ENCODE results near the gene SASH3. TPM values are rescaled to one million over a fixed set of nuclear protein-coding genes. Genes with fewer than 3 reads are reported as not detected.
A peak's percentile ranks its signal among the peaks of the same experiment; 100 is the strongest.

The SASH3 gene
- total and polyA plus RNA-seq, 8 donors = 0.58 to 12.1 (median 3.5) TPM; not detected in 1

DNA sequence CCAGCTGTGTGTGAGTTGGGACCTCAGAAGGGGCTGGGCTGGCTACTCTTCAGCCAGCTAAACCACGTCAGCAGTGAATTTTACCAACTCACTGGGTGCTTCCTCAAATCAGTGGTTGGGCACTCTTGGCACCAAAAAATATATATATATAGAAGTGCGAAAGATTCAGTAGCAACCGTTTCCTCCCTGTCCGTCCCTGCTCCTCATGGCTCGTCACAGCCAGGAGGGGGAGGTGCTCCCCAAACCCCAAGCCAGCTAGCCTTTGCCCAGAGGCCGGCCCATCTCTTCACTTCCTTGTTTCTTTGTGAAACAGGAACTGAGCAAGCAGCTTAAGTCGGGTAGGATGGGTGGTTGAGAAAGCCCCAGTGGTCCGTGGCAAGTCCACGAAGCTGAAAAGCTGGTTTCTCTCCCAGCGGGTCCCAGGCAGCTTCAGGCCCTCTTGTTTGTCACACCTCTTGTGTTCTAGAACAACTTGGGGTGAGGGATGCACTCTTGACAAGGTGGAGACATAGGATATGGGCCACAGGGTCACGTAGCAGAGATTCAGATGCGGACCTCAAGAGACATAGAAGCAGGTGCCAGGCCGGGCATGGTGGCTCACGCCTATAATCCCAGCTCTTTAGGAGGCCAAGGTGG lies 6.8 kb upstream of the SASH3 start:
- WGBS, 5 donors = 46 to 76% (median 68%) methylated on average over 8 to 14 of the region's 14 CpGs
- no peaks in the 10 kb centered on the region for H3K27me3 ChIP-seq
- H3K4me3 ChIP-seq = no peak overlapping the region
- TF ChIP-seq EP300 (IDR thresholded peaks at IDR 0.05) (no peak), POLR2AphosphoS5 (IDR thresholded peaks at IDR 0.05) (no peak), POLR2A (IDR thresholded peaks at IDR 0.05) (no peak)
- TF ChIP-seq, protein P1, sequence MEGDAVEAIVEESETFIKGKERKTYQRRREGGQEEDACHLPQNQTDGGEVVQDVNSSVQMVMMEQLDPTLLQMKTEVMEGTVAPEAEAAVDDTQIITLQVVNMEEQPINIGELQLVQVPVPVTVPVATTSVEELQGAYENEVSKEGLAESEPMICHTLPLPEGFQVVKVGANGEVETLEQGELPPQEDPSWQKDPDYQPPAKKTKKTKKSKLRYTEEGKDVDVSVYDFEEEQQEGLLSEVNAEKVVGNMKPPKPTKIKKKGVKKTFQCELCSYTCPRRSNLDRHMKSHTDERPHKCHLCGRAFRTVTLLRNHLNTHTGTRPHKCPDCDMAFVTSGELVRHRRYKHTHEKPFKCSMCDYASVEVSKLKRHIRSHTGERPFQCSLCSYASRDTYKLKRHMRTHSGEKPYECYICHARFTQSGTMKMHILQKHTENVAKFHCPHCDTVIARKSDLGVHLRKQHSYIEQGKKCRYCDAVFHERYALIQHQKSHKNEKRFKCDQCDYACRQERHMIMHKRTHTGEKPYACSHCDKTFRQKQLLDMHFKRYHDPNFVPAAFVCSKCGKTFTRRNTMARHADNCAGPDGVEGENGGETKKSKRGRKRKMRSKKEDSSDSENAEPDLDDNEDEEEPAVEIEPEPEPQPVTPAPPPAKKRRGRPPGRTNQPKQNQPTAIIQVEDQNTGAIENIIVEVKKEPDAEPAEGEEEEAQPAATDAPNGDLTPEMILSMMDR (IDR thresholded peaks at IDR 0.05) = no peak
- intact Hi-C loops (cut with DNase I; ENCODE audit: low total_unique reads) = no loop called here
- H3K36me3 ChIP-seq = no peaks in the 10 kb centered on the region
- no peaks in the 10 kb centered on the region for H3K9me3 ChIP-seq
- H3K27ac ChIP-seq = peak overlapping the region in 3 of 5 donors; percentile 13 to 77 (median 70)
- peaks cover 0 to 10% (median 0%) of the 10 kb centered on the region in 4 donors for H3K4me1 ChIP-seq
- peak; percentile 49 to 60 for DNase-seq

DNA sequence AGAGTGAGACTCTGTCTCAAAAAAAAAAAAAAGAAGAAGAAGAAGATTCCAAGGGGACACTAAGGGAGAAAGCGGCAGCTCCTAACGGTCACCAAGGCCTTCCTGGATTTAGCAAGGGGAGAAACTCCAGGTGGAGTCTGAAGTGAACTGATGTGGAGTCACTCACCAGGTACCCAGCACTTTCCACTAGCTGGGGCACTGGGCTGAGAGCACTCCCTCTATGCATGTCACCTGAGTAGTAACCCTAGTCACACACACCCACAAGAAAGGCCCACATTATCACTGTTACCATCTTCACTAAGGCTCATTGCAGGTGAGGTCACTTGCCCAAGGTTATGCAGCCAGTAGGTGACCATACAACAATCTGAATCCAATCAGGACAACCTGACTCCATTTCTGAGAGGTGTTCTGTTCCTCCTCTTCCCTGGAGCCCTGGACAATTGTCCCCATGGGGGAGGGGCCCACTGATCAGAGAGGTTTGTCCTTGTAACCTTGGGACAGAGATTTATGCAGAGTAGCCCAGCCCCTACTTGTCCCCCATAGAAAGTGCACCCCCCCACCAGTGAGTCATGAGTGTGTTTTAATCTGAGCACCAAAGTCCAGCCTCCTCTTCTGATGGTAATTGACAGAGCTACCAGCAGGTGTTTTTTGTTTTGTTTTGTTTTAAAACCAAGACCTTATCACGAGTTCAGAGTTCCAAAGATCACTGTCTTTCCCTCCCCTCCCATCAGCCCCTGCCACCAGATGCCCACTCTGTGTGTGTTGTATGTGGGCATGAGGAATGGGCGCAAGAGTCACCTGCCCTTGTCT lies 5.9 kb upstream of the SASH3 start:
- Histone ChIP-seq H3K27ac (peak overlapping the region in 3 of 5 donors; percentile 13 to 77 (median 70)), H3K27me3 (no peaks in the 10 kb centered on the region), H3K9me3 (no peaks in the 10 kb centered on the region), H3K4me3 (no peak overlapping the region), H3K4me1 (peaks cover 0 to 10% (median 0%) of the 10 kb centered on the region in 4 donors), H3K36me3 (no peaks in the 10 kb centered on the region)
- intact Hi-C loops (cut with DNase I; ENCODE audit: low total_unique reads) = no loop called here
- WGBS, 5 donors = 68 to 81% (median 76%) methylated on average over 2 to 4 of the region's 4 CpGs
- peak in 1 of 2 donors; percentile 41 for DNase-seq
- TF ChIP-seq POLR2A (IDR thresholded peaks at IDR 0.05) (no peak), EP300 (IDR thresholded peaks at IDR 0.05) (no peak), POLR2AphosphoS5 (IDR thresholded peaks at IDR 0.05) (no peak)
- TF ChIP-seq, protein P1 (IDR thresholded peaks at IDR 0.05) = no peak

DNA sequence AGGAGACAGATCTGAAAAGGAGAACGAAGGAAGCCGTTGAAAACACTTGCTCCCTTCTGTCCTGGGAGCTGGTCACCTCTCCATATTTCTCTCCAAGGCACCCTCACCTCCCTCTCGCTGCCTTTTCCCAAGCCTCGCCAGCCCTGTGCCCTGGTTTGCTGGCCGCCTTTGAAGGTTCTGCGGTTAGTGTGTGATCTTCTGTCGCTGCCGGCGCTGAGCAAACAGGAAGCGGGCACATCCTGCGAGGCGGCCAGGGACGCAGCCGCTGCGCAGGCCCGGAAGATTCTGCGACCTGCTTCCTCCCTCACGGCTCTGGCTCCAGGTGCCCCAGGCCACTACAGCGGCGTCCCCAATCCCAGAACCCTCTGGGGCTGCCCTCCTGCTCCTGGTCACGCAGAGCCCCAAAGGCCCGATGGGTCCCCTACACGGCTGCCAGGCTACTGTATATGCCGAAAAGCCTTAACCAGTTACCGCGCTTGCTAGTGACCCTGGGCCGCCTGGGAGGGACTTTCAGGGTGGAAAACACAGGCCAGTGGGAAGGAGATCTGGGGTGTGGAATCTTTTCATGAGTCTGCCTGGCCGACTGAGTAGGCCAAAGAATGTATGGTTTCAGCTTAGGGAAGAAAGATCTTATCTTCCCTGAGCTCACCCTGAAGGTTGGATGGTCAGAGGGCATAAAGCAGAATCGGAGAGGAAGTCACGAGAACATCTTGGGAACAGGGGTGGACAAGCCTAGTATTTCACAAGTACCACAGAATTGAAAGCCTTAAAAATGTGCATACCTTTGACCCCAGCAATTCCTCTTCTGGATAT lies 2.3 kb upstream of the SASH3 start:
- Histone ChIP-seq H3K9me3 (no peaks in the 10 kb centered on the region), H3K4me1 (peaks cover 0 to 10% (median 0%) of the 10 kb centered on the region in 4 donors), H3K27me3 (no peaks in the 10 kb centered on the region), H3K4me3 (peak overlapping the region in 2 of 4 donors; percentile 1 to 22), H3K36me3 (no peaks in the 10 kb centered on the region), H3K27ac (peak overlapping the region; percentile 22 to 83 (median 74))
- TF ChIP-seq EP300 (IDR thresholded peaks at IDR 0.05) (no peak), POLR2AphosphoS5 (IDR thresholded peaks at IDR 0.05) (peak in 2 of 3 donors; percentile 30 to 55)
- intact Hi-C loops (cut with DNase I; ENCODE audit: low total_unique reads) = no loop called here
- WGBS, 5 donors = 24 to 58% (median 44%) methylated on average over 14 to 30 of the region's 30 CpGs
- peak; percentile 71 to 81 for DNase-seq

DNA sequence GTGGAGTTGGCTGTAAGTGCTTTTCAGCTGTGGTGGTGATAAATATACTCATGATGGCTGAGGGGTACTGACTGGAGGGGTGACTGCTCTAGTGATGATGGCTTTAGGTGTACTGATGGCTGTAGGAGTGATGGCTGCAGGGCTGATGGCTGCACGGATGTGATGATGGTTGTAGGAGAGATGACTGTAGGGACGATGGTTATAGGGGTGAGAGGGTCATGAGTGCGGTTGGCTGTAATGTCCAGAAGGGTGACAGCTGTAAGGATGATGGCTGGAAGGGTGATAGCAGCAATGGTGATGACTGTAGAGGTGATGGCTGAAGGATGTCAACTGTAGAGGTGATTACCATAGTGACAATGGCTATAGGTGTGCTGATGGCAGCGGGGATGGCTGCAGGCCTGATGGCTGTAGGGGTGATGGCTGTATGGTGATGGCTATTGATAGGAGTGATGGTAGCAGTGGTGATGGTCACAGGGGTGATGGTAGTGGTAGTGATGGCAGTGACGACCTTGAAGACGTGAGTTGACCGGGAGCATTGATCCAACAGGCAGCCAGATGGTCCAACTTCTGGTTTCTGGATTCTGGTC lies 570 bp upstream of the SASH3 start:
- no peaks in the 10 kb centered on the region for H3K9me3 ChIP-seq
- TF ChIP-seq EP300 (IDR thresholded peaks at IDR 0.05) = no peak
- no peak for TF ChIP-seq POLR2AphosphoS5 (IDR thresholded peaks at IDR 0.05)
- TF ChIP-seq, protein P1 (IDR thresholded peaks at IDR 0.05) = no peak
- TF ChIP-seq POLR2A (IDR thresholded peaks at IDR 0.05) = no peak
- DNase-seq = no peak
- H3K27me3 ChIP-seq = no peaks in the 10 kb centered on the region
- H3K36me3 ChIP-seq = no peaks in the 10 kb centered on the region
- no peak overlapping the region for H3K4me3 ChIP-seq
- intact Hi-C loops (cut with DNase I; ENCODE audit: low total_unique reads) = no loop called here
- peaks cover 0 to 10% (median 0%) of the 10 kb centered on the region in 4 donors for H3K4me1 ChIP-seq
- H3K27ac ChIP-seq = peak overlapping the region in 3 of 5 donors; percentile 16 to 74 (median 68)
- WGBS, 5 donors = 73 to 90% (median 81%) methylated on average over 5 to 7 of the region's 7 CpGs

All from stomach (tissue), 9 donors.